HG03558 (cell line): Measurements from ENCODE around the gene CNTNAP2.
"Not testable (repeated sequence)": the region's sequence is repeated elsewhere in the genome, so short reads cannot be mapped to it uniquely, and the experiment has no call there.

Source experiments
- ATAC-seq: cut with Tn5 transposase; IDR thresholded peaks from one replicate; pipeline ENCODE4 v1.9.1; 2021; ENCODE audit warnings: moderate number of reproducible peaks; ENCODE audit not compliant: unreplicated experiment; ENCODE audit errors: extremely low read depth

The CNTNAP2 gene

GRCh38 chr7:147737559-147738214, 1621.1 kb downstream of the CNTNAP2 start:
- not testable (repeated sequence) for ATAC-seq

DNA sequence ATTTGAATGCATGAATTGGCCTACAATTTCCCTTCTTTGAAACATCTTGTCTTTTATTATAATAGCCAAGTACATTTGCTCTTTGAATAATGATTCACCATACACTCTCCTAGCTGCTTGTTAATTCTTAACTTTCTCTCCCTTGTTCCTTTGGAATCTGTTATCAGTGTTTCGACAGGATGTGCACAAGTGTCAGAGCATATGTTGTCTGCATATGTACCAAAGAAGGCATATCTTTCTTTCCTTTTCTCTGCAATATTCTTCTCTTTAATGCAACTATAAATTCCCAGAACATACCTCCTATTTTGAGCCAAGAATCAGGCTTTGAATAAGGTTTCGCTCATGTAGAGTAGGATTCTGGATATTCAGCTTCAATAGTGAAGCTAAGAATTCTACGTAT, 1625.7 kb downstream of the CNTNAP2 start:
- no peak for ATAC-seq

- ATAC-seq: no peak
Measured at GRCh38 chr7:147756300-147756699, 1639.7 kb downstream of the CNTNAP2 start.

DNA sequence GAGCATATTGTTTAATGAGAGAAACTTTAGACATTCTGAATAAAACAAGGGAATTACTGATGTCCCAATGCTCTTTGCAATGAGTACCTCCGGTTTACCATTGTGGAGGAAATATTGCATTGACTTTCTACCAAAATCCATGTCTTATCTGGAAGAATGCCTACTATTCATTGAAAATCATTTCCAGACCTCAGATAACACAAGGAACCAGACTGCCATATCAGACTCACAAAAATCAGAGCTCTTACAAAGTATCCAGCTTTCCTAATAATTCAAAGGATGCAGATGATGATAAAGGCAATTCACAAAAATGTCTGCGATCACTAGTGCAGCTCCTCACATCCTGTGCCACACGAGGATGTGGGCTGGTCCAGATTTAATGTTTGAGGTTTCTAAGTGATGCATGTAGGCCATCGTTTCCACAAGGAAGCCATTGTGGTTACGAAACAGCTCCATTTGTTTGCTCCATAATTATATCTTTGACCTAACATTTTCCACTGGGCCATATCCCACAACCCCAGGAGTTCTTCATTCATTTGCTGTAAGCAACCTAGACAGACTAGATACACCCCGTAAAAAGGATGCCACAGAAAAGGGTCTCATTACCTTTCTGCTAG, 1642.8 kb downstream of the CNTNAP2 start:
- no peak for ATAC-seq

DNA sequence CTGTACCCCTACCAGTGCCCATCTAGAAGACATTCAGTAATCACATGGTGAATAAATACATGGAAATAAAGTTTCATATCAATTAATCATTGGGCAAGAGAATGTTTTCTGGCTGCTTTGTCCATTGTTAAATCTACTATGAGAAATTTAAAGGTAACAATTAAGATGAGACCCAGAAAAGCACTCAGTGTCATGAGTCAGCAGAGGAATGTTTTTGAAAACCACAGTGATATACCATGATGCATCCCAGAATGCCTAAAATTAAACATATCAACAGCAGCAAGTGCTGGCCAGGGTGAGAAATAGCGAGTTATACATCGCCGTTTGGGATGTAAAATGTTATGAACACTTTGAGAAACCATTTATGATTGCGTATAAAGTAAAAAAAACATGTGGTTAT, 1648.7 kb downstream of the CNTNAP2 start:
- ATAC-seq: no peak

DNA sequence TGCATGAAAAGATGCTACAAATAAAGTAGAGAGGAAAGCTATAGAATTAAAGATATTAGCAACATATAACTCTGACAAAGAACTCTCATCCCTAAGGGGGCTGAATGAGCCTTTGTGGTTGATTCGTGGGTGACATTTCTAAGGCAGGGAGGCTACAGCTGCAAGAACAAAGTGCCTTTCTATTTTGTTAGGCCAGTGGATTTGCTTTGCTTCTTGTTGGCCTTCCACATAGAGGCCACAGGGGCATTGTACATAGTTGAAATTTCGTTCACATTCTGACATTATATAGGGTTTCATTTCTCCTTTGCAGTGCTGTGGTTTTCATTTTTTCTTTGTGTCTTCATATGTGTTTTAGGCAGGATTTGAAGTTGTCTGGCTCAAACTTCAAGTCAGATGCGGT, 1654.7 kb downstream of the CNTNAP2 start:
- no peak for ATAC-seq

- ATAC-seq: no peak
Measured at GRCh38 chr7:147774461-147774860, 1657.9 kb downstream of the CNTNAP2 start.

GRCh38 chr7:147775516-147776284, 1659.1 kb downstream of the CNTNAP2 start:
- no peak for ATAC-seq

- ATAC-seq: no peak
Measured at GRCh38 chr7:147777309-147777708, 1660.7 kb downstream of the CNTNAP2 start.

DNA sequence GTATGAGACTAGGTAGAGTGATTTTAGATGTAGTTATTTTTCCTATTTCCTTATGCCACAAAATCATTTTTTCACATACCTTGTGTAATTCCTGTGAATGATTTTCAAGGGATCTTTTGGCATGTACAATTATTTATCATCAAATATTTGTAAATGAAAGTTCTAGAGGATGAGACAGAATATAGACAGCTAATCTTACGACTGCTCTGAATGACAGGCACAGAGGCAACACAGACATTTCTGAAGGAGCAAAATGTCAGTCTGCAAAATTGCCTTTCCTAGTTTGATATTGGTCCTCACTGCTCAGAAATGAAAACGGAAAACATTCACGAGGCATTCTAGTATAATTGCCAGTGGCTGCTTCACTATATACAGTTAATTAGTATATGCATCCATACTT, 1663.3 kb downstream of the CNTNAP2 start:
- ATAC-seq: no peak

- ATAC-seq: no peak
Measured at GRCh38 chr7:147796581-147796980, 1680.0 kb downstream of the CNTNAP2 start.

GRCh38 chr7:147798001-147798400, 1681.4 kb downstream of the CNTNAP2 start:
- ATAC-seq: no peak

GRCh38 chr7:147801762-147802161, 1685.2 kb downstream of the CNTNAP2 start:
- not testable (repeated sequence) for ATAC-seq

DNA sequence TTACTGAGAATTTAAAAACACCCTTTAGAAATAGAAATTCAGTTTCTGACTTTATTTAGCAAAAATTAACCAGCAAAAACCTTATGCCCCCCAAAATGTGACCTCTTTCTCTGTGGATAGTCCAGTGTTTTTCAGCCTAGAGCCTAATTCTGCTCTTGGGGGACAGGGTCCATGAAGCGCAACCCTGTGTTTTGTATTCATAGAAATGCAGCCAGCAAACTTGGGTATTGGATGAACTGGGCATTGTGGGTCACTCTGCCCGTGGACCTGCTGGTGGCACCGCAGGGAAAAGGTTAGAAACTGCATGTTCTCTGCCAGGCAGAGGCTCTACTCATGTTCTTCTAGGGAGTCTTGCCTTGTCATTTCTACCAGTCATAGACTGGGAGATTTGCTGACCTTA, 1686.5 kb downstream of the CNTNAP2 start:
- no peak for ATAC-seq

- ATAC-seq: no peak
Measured at GRCh38 chr7:147803606-147804005, 1687.0 kb downstream of the CNTNAP2 start.

DNA sequence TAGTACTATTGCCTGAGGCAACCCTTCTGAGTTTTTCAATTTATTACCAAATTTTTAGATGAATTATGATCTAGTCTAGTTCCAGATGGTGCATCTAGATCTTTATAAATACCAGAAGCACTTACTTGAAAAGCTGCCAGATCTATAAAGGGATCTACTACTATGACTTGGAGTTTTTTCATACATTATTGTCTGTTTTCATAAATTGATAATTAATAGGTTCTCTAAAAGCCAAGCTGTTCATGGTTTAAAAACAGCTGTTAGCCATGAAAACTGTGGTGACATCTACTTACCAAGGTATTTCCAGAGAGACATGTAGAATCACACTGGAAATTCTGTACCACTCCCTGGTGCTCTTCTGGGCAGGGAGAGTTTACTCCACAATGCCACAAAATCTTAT, 1687.4 kb downstream of the CNTNAP2 start:
- ATAC-seq: no peak

GRCh38 chr7:147805996-147806576, 1689.5 kb downstream of the CNTNAP2 start:
- no peak for ATAC-seq

DNA sequence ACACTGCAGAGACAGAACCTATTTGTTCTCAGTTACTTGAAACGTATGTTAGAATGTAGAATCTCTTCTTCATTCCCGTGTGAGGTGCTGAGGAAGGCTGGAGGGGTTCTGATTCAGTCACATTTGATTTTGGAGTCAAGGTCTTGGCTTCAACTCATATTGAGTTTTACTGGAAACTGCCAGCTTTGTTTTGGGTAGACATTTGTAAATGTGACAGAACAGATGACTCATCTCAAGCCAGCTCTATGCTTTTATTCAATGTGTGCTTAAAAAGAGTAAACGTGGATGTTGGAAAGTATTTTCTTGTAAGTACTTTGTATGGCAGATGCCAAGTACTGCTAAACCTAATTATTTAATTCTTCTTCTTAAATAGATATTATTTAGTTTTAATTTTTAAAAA, 1693.2 kb downstream of the CNTNAP2 start:
- no peak for ATAC-seq

DNA sequence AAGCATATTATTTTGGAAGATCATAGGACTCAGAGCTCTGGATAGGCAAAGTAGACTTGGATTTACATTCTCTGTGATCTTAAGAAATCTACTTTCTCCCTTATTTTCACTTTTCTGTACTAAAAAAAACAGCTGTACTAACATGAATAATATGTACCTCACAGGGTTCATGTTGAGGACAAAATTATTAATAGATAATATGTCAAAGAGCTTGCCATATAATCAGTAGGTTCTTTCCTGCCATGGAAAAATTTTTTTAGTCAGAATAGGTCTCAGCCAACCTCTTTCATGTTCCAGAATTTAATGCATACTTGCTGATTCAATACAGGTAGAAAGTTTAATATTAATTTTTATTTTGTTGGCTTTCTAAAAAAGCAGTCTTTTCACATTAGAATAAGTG, 1693.7 kb downstream of the CNTNAP2 start:
- no peak for ATAC-seq

DNA sequence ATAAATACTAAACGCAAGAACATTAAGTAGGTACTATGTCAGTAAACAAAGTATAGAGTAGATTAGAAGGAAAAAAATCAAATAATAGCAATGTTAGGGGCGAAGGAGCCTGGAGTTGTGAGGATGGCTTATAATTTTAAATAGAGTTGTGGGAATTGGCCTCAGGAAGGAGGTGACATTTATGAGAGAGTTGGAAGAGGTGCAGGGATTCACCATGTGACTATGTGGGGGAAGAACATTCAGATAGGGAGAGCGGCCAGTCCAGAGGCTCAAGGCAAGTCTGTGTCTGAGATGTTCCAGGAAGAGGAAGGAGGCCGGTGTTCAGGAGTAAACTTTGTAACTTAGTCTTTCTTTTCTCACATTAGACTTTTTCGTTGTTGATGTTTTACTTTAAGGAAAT, 1695.3 kb downstream of the CNTNAP2 start:
- ATAC-seq: no peak

DNA sequence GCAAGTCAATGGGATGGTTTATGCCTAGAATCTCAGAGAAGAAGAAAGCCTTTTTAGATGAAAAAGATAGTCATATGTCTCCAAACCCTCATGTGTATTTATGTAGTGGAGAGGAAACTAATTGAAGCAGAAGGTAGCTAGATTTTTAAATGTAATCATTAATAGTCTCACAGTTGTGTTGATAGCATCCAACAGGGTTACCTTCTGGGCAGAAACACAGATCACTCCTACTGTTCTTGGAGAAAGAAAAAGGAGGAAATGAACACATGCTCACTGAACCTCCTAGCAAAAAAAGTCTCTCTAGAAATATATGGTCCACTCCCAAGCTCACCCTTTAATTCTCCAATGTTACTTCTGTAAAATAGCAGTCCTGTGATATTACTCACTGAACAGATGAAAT, 1696.7 kb downstream of the CNTNAP2 start:
- no peak for ATAC-seq
